HG02973 (cell line): Measurements from ENCODE around the gene ACAD8.
"Not testable (repeated sequence)": the region's sequence is repeated elsewhere in the genome, so short reads cannot be mapped to it uniquely, and the experiment has no call there.

Experiments
- ATAC-seq: cut with Tn5 transposase; IDR thresholded peaks from one replicate; pipeline ENCODE4 v1.9.1; 2021; ENCODE audit warnings: moderate library complexity; ENCODE audit not compliant: unreplicated experiment

The ACAD8 gene

GRCh38 chr11:134238956-134239355 is 14.4 kb upstream of the ACAD8 start:
- ATAC-seq, result no peak

DNA sequence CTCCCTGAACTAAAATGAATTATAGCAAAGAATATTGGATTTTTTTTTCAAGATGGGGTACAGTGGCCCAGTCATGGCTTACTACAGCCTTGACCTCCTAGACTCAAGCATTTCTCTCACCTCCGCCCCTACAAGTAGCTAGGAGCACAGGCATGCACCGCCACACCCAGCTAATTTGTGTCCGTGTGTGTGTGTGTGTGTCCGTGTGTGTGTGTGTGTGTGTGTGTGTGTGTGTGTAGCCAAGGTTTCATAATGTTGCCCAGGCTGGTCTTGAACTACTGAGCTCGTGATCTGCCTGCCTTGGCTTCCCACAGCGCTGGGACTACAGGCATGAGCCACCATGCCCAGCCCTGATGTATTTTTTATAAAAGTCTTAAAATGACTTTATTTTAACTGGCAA is 12.8 kb upstream of the ACAD8 start:
- ATAC-seq, result no peak

DNA sequence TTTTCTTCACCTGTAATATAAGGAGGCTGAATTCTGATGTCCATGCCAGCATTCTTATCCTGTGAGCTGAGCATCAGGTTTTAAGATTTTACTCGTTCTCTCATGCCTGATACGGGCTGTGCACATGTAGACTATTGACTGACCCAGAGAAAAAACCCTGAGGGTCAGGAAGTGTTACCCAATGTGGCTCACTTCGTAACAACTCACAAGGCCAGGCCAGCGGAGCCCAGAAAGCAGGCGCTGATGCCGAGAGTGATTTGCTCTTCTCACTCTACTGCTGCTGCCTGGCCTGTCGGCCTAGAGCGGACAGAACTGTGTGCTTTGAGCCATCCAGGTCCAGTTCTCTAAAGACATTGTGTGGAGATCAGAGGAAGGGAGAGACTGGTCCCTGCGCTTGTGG is 11.0 kb upstream of the ACAD8 start:
- no peak for ATAC-seq

DNA sequence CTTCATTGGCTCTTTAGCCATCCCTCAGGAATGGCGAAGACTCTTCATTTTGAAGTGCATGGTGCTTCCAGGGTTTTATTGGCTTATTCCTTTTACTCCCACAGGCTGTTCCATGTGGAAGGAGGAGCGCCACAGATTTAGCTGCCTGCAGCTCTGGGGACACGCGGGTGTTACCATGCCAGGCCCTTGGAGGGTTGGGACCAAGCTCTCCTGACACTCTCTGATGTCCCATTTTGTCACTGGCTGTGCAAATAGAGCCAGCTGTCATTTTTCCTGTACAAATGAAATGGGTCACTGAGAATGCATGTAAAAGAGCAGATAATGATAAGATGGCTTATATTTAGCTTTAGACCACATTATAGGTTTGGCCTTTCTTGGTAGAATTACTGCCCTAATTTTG is 9.5 kb upstream of the ACAD8 start:
- no peak for ATAC-seq

DNA sequence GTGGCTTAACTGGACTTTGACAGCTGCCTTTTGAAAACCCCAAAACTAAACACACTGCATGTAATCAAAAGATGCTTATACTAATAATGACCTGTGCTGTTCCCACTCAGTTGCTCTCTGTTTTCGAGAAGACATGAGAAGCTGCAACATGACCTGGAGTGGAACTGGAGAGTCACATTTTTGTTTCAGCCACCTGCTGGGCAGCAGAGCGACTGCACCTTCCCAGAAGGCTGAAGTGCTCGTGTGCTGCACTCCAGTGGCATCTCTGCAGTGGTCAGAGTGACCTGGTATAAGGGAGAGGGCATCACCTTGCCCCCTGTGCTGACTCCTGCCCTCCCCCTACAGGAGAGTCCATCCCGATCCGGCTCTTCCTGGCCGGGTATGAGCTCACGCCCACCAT is 8.8 kb upstream of the ACAD8 start:
- ATAC-seq, result peak; percentile 79

DNA sequence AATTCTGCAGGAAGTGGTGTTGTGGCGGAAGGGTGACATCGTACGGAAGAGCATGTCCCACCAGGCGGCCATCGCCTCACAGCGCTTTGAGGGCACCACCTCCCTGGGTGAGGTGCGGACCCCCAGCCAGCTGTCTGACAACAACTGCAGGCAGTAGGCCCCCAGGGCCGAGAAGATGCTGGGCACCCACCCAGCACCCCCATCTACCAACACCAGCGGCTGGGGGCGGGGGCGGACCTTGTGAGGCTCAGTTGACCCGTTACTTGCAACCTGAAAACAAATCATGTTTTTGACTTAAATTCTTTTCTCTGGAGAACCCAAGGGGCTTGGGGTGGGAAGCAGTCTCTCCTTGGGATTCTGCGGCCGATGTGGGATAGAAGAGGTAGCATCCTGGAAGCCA is 7.9 kb upstream of the ACAD8 start:
- ATAC-seq, result no peak

DNA sequence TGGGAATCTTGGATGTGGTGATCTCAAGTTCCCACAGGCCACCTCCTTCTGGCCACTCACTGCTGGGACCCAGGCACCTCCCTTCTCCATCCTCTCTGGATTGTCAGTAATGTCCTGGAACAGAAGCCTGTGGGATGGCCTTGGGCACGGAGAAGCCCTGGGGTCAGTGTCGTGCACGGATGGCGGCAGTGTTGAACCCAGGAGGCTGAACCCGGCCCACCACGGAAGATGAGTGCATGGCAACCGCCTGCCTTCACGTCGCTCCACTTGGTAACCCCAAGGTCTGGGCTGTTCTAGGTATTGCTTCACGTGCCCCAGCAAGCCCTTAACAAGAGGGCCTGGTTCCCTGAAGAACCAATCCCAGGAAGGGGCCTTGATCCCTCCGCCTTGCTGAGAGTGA is 7.3 kb upstream of the ACAD8 start:
- no peak for ATAC-seq

- no peak for ATAC-seq
Observed at GRCh38 chr11:134246678-134247077, 6.7 kb upstream of the ACAD8 start.

DNA sequence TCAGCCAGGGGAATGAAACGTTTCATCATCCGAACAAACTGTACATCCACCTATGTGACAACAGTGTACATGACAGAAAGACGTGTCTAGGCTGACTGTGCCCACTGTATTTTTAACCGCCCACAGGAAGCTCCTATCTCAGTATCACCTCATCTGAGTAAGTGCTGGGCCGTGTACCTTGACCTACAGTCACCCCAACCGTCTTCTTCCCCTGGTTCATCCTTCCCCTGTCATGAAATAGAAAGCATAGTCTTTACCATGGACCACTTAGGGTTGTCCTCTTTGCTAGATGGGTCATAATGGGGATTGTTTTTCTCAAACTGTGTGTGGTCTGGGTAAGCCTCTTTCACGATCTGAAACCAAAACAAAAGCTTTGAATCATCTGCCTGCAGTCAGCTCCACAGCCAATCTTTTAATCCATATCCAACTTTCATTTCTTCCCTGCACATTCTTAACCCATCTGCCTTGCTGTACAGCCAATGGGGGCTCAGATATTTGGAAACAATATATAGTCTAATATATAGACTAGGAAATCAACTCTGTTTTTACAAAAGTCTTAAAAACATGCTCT is 4.4 kb upstream of the ACAD8 start:
- no peak for ATAC-seq

DNA sequence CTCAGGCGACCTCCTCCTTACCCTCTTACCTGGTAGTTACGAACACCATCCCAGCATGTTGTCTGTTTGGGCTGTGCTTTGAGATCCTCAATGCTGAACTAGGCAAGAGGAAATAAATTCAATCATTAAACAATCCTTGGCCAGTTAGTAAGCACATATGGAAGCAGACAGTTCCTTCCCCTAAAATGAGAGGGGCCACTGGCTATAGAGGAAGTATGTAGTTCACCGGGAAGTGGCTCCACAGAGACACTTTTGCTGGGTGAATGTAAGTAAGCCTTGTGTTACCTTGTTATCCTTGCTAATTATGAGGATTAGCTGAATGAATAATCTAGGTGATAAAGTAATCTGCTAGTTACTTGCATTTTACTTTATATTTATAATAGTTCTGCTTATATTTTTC is 3.1 kb upstream of the ACAD8 start:
- ATAC-seq, result no peak

GRCh38 chr11:134250675-134251074 is 2.7 kb upstream of the ACAD8 start:
- no peak for ATAC-seq

- ATAC-seq, result peak; percentile 29
Observed at GRCh38 chr11:134252346-134253187, 801 bp upstream of the ACAD8 start.

- ATAC-seq, result no peak
Observed at GRCh38 chr11:134254433-134255183, 1.2 kb downstream of the ACAD8 start.

DNA sequence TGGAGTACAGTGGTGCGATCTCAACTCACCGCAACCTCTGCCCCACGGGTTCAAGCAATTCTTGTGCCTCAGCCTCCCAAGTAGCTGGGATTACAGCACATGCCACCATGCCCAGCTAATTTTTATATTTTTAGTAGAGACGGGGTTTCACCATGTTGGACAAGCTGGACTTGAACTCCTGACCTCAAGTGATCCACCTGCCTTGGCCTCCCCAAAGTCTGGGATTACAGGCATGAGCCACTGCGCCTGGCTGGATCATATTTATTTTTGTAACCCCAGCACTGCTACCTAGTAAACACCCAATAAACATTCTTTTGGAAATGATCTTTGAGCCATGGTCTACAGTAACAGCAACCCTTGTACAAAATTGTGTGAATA is 1.8 kb downstream of the ACAD8 start:
- ATAC-seq, result not testable (repeated sequence)

DNA sequence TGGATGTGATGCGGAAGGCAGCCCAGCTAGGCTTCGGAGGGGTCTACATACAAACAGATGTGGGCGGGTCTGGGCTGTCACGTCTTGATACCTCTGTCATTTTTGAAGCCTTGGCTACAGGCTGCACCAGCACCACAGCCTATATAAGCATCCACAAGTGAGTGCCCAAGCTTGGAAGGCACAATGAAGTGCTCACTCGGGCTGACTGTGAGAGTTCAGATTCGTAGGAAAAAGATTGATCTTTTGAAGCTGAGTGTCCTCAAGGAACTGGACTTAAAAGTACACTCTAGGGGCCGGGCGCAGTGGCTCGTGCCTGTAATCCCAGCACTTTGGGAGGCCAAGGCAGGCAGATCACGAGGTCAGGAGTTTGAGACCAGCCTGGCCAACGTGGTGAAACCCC is 3.7 kb downstream of the ACAD8 start:
- ATAC-seq, result no peak

DNA sequence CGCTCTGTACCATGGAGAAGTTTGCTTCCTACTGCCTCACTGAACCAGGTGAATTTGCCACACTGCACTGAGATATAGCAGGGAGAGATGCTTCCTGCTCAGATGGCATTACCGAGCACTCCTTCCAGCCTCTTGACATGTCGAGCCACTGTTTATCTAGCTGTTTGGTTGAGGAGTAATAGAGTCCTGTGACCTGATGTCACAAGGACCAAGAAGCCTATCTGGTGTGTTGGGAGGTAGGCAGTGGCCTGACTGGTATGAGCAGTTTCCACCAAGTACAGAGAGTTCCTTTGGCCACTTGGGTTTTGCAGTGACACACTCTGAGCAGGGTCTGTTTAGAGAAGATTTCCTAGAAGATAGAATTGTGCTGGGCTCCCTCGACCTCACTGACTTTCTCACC is 5.2 kb downstream of the ACAD8 start:
- no peak for ATAC-seq

DNA sequence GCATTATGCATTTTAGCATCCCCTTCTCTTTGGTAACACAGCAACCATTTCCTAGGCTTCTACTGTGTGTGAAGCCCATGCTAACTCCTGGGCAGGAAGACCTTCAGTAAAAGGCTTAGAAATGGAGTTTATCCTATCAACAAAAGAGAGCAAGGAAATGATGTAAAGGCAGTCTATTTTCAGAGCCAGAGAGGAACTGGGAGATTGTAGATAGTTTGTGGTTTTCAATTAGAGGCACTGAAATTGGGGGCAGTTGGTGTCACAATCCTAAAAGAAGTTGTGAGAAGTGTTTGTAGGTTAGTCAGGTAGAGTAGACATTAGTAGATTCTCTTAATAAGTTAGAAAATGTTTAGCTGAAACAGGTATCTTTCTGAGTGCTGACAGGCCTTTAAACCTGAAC is 7.1 kb downstream of the ACAD8 start:
- ATAC-seq, result no peak

GRCh38 chr11:134260983-134261382 is 7.6 kb downstream of the ACAD8 start:
- ATAC-seq, result no peak

DNA sequence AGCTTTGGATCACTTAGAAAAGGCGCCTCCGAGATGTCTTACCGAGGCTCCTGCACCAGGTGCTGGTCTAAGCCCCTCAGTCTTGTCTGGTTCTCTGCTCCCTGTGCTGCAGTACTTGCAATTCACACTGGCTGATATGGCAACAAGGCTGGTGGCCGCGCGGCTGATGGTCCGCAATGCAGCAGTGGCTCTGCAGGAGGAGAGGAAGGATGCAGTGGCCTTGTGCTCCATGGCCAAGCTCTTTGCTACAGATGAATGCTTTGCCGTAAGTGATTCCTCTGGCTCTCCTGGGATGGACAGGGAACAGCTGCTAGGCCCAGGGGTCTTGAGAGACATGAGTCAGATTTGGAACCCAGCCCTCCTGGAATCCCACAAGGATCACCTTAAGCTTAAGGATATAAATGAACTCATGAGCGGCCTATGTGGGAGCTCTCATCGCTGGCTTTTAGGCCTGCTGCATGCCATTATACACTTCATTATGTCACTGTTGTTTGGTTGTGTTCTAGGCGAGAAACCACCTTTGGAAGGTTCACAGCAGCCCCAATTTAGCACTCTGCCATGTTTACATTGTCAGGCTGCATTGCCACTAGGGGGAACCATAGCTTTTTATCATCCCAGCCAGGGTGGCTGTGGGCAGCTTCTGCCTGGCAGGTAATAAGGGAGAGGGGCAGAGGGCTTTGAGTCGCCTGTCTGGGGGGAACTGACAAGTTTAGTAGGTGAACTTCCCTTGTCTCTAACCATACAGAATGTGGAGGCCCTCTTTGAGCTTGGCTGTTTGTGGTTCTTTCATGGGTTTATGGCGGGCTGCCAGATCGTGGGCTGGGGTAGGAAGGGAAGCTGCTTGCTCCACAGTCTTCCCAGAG is 8.5 kb downstream of the ACAD8 start:
- no peak for ATAC-seq

GRCh38 chr11:134264966-134265764 is 11.8 kb downstream of the ACAD8 start:
- no peak for ATAC-seq
